CD4-positive, alpha-beta T cell (primary cell): ENCODE data around the gene SNCG. TPM values are rescaled to one million over a fixed set of nuclear protein-coding genes. Genes with fewer than 3 reads are reported as not detected.
A peak's percentile ranks its signal among the peaks of the same experiment; 100 is the strongest.
"Not testable (repeated sequence)": the region's sequence is repeated elsewhere in the genome, so short reads cannot be mapped to it uniquely, and the experiment has no call there.

Source experiments
- ATAC-seq: fragments of 200-7000 bp; cut with Tn5 transposase; one replicate; pipeline ENCODE4 v1.10.0; 2022; ENCODE audit warnings: mild to moderate bottlenecking; ENCODE audit not compliant: poor library complexity
- CTCF ChIA-PET: fragments of 350-600 bp; sonication (Branson Sonifier 250); formaldehyde crosslinking; loops from one replicate; lab custom pipeline; 2021; ENCODE audit warnings: antibody characterized with exemption, inconsistent platforms; lab: Charles Lee
- POLR2A ChIA-PET: fragments of 350-600 bp; sonication (Branson Sonifier 250); formaldehyde crosslinking; loops from one replicate; lab custom pipeline; 2021; ENCODE audit warnings: antibody characterized with exemption, inconsistent platforms; lab: Charles Lee
- DNase-seq, 14 experiments: peaks; one replicate each; pipeline ENCODE4 v3.0.0-alpha.2; 2013 to 2020; ENCODE audit warnings: mixed read lengths in 2 of 14
- H3K27ac ChIP-seq, 2 donors: one replicate each; pipeline versions ENCODE4 v1.5.1 to v1.7.0; 2013; ENCODE audit warnings: low read length in 2 of 2, low read depth in 1 of 2, mild to moderate bottlenecking in 1 of 2
- H3K27me3 ChIP-seq, 2 experiments: 1 replicate in 1 of 2; 2 replicates in 1 of 2; pipeline versions ENCODE4 v1.6.1 to v1.7.0; 2013; ENCODE audit warnings: low read length in 2 of 2, control low read depth in 1 of 2, mild to moderate bottlenecking in 1 of 2, moderate library complexity in 1 of 2; ENCODE audit not compliant: insufficient read depth in 2 of 2, control insufficient read depth in 1 of 2
- H3K36me3 ChIP-seq: one replicate; pipeline ENCODE4 v1.6.1; 2013; ENCODE audit warnings: low read length, control low read depth; ENCODE audit not compliant: insufficient read depth
- H3K4me1 ChIP-seq: one replicate; pipeline ENCODE4 v1.6.1; 2013; ENCODE audit warnings: low read length, control low read depth; ENCODE audit not compliant: insufficient read depth
- H3K4me3 ChIP-seq: one replicate; pipeline ENCODE4 v1.5.1; 2013; ENCODE audit warnings: mild to moderate bottlenecking, low read length, moderate library complexity
- H3K9me3 ChIP-seq, 2 experiments: 1 replicate in 1 of 2; 2 replicates in 1 of 2; pipeline versions ENCODE4 v1.6.1 to v1.7.0; 2013; ENCODE audit warnings: low read length in 2 of 2, mild to moderate bottlenecking in 2 of 2, control low read depth in 1 of 2, moderate library complexity in 1 of 2; ENCODE audit not compliant: control insufficient read depth in 1 of 2, insufficient read depth in 1 of 2
- H3K27ac Mint-ChIP-seq: one replicate; pipeline ENCODE4 v1.8.0; 2020; ENCODE audit warnings: mixed read lengths
- H3K27me3 Mint-ChIP-seq: one replicate; pipeline ENCODE4 v1.8.0; 2021; ENCODE audit warnings: mixed read lengths
- H3K36me3 Mint-ChIP-seq: one replicate; pipeline ENCODE4 v1.8.0; 2021; ENCODE audit warnings: low read depth, mixed read lengths
- H3K4me1 Mint-ChIP-seq: one replicate; pipeline ENCODE4 v1.8.0; 2021; ENCODE audit warnings: low read depth, mixed read lengths
- H3K4me3 Mint-ChIP-seq: one replicate; pipeline ENCODE4 v1.8.0; 2020; ENCODE audit warnings: mild to moderate bottlenecking, mixed read lengths
- H3K9me3 Mint-ChIP-seq: one replicate; pipeline ENCODE4 v1.8.0; 2020; ENCODE audit warnings: mixed read lengths
- CTCF ChIP-seq: fragments of 200-600 bp; IDR thresholded peaks from one replicate; pipeline ENCODE4 v1.8.0; 2022; ENCODE audit warnings: antibody characterized with exemption, mild to moderate bottlenecking
- intact Hi-C, 2 experiments: fragments of 100-400 bp; cut with DNase I in 1 of 2; cut with micrococcal nuclease in 1 of 2; formaldehyde crosslinking; loops; one replicate each; pipeline versions ENCODE4 v1.15.1 to v1.9.0; 2023 to 2025; cut with DNase I, micrococcal nuclease
- total RNA-seq, 174 experiments: library from RNA in 2 of 174; stranded (reverse) in 2 of 174; gene quantifications; one replicate each; pipeline ENCODE4 v1.2.3 and lab custom pipeline; 2021 to 2026

Gene SNCG
- total RNA-seq, 2 experiments from 2014 or later = not detected

GRCh38 chr10:86988520-86988919 lies 30.1 kb downstream of the SNCG start:
- Histone ChIP-seq H3K27me3 (peaks cover 0 to 8% of the 10 kb centered on the region in 2 experiments), H3K36me3 (no peaks in the 10 kb centered on the region), H3K4me3 (no peak overlapping the region), H3K9me3 (no peaks in the 10 kb centered on the region), H3K27ac (no peak overlapping the region), H3K4me1 (no peaks in the 10 kb centered on the region)
- no peak for TF ChIP-seq CTCF
- H3K9me3 Mint-ChIP-seq = no peaks in the 10 kb centered on the region
- H3K36me3 Mint-ChIP-seq = no peaks in the 10 kb centered on the region
- intact Hi-C loops = no loop called here
- H3K27ac Mint-ChIP-seq = no peak overlapping the region
- DNase-seq = no peak
- ChIA-PET POLR2A (interaction anchor here (0.6 kb wide), 1 partner anchor 26 kb away, joined by 3 read pairs; no protein-coding TSS in a partner anchor), CTCF (no interaction called here)
- ATAC-seq = no peak
- peaks cover 28% of the 10 kb centered on the region for H3K27me3 Mint-ChIP-seq
- H3K4me1 Mint-ChIP-seq = no peaks in the 10 kb centered on the region
- H3K4me3 Mint-ChIP-seq = no peak overlapping the region

GRCh38 chr10:86991362-86991761 lies 33.0 kb downstream of the SNCG start:
- CTCF ChIA-PET, H3K36me3 Mint-ChIP-seq, POLR2A ChIA-PET, H3K4me3 ChIP-seq, H3K4me1 ChIP-seq, DNase-seq, H3K27me3 ChIP-seq, H3K27ac ChIP-seq, H3K9me3 ChIP-seq, H3K36me3 ChIP-seq, ATAC-seq, H3K4me1 Mint-ChIP-seq, intact Hi-C loops, H3K27ac Mint-ChIP-seq, H3K4me3 Mint-ChIP-seq, H3K9me3 Mint-ChIP-seq: not testable (repeated sequence)
- peaks cover 26% of the 10 kb centered on the region for H3K27me3 Mint-ChIP-seq

- intact Hi-C loops = no loop called here
- ATAC-seq = no peak
- H3K4me1 ChIP-seq = no peaks in the 10 kb centered on the region
- no peaks in the 10 kb centered on the region for H3K9me3 Mint-ChIP-seq
- no peak overlapping the region for H3K27ac ChIP-seq
- no peak overlapping the region for H3K4me3 Mint-ChIP-seq
- peaks cover 0 to 8% of the 10 kb centered on the region in 2 experiments for H3K27me3 ChIP-seq
- H3K4me3 ChIP-seq = no peak overlapping the region
- peaks cover 24% of the 10 kb centered on the region for H3K27me3 Mint-ChIP-seq
- H3K4me1 Mint-ChIP-seq = no peaks in the 10 kb centered on the region
- no peak for DNase-seq
- H3K36me3 Mint-ChIP-seq = no peaks in the 10 kb centered on the region
- H3K36me3 ChIP-seq = no peaks in the 10 kb centered on the region
- CTCF ChIA-PET = no interaction called here
- no peak overlapping the region for H3K27ac Mint-ChIP-seq
- no peak for TF ChIP-seq CTCF
- POLR2A ChIA-PET = no interaction called here
- no peaks in the 10 kb centered on the region for H3K9me3 ChIP-seq
These were observed 34.1 kb downstream of the SNCG start for GRCh38 chr10:86992456-86992855.

- Histone ChIP-seq H3K36me3 (no peaks in the 10 kb centered on the region), H3K9me3 (no peaks in the 10 kb centered on the region), H3K27me3 (peaks cover 0 to 8% of the 10 kb centered on the region in 2 experiments), H3K27ac (no peak overlapping the region), H3K4me3 (no peak overlapping the region), H3K4me1 (no peaks in the 10 kb centered on the region)
- ChIA-PET POLR2A (no interaction called here), CTCF (no interaction called here)
- H3K4me3 Mint-ChIP-seq = no peak overlapping the region
- no peak for TF ChIP-seq CTCF
- H3K27me3 Mint-ChIP-seq = peaks cover 24% of the 10 kb centered on the region
- H3K4me1 Mint-ChIP-seq = no peaks in the 10 kb centered on the region
- no peaks in the 10 kb centered on the region for H3K9me3 Mint-ChIP-seq
- DNase-seq = no peak
- intact Hi-C loops = no loop called here
- H3K36me3 Mint-ChIP-seq = no peaks in the 10 kb centered on the region
- ATAC-seq = no peak
- H3K27ac Mint-ChIP-seq = no peak overlapping the region
These were observed 34.5 kb downstream of the SNCG start for GRCh38 chr10:86992929-86993328.

- H3K36me3 ChIP-seq, H3K4me3 Mint-ChIP-seq, H3K27ac ChIP-seq, H3K27ac Mint-ChIP-seq, H3K27me3 Mint-ChIP-seq, H3K4me1 Mint-ChIP-seq, H3K27me3 ChIP-seq, H3K4me1 ChIP-seq, ATAC-seq, POLR2A ChIA-PET, H3K36me3 Mint-ChIP-seq, H3K9me3 Mint-ChIP-seq, H3K4me3 ChIP-seq, intact Hi-C loops, H3K9me3 ChIP-seq: not testable (repeated sequence)
- peak in 2 of 14 experiments; percentile 20 to 39 for DNase-seq
- CTCF ChIA-PET = interaction anchor here (0.6 kb wide), 1 partner anchor 149 kb away, joined by 3 read pairs; no protein-coding TSS in a partner anchor
These were observed 41.5 kb downstream of the SNCG start for GRCh38 chr10:86999802-87000403.
